Activated naive CD8-positive, alpha-beta T cell treated with anti-CD3 and anti-CD28 coated beads, Interleukin-2, amount 10 ng/mL, durations not matched to agents 7 days and 5 days (primary cell): ENCODE measurements around the gene FTL. TPM values are rescaled to one million over a fixed set of nuclear protein-coding genes. Genes with fewer than 3 reads are reported as not detected.

Experiments
- ATAC-seq: fragments of 150-1000 bp; cut with Tn5 transposase; one replicate; pipeline ENCODE4 v1.10.0; 2021; ENCODE audit warnings: low read depth, moderate library complexity
- POLR2A ChIA-PET: fragments of 350-600 bp; sonication (Branson Sonifier 250); formaldehyde crosslinking; loops from one replicate; lab custom pipeline; 2021; ENCODE audit warnings: antibody characterized with exemption; lab: Charles Lee
- DNase-seq: peaks from one replicate; pipeline ENCODE4 v3.0.0; 2021
- H3K27ac Mint-ChIP-seq: one replicate; pipeline ENCODE4 v1.8.0; 2022; ENCODE audit warnings: mild to moderate bottlenecking, mixed read lengths
- H3K27me3 Mint-ChIP-seq: one replicate; pipeline ENCODE4 v1.8.0; 2022; ENCODE audit warnings: mild to moderate bottlenecking, moderate library complexity, mixed read lengths
- H3K36me3 Mint-ChIP-seq: one replicate; pipeline ENCODE4 v1.8.0; 2021; ENCODE audit warnings: mild to moderate bottlenecking, mixed read lengths
- H3K4me1 Mint-ChIP-seq: one replicate; pipeline ENCODE4 v1.8.0; 2021; ENCODE audit warnings: mixed read lengths
- H3K4me3 Mint-ChIP-seq: one replicate; pipeline ENCODE4 v1.8.0; 2022; ENCODE audit warnings: mild to moderate bottlenecking, moderate library complexity, mixed read lengths
- H3K9me3 Mint-ChIP-seq: one replicate; pipeline ENCODE4 v1.8.0; 2021; ENCODE audit warnings: mixed read lengths
- total RNA-seq, 2 experiments: library from RNA; stranded (reverse); gene quantifications; one replicate each; pipeline ENCODE4 v1.2.3, GENCODE V29; 2021

FTL gene
- total RNA-seq, 2 experiments from 2014 or later: 1,232 to 1,343 TPM

GRCh38 chr19:48963371-48964204 is 1.5 kb upstream of the FTL start:
- peaks cover 55% of the 10 kb centered on the region for H3K4me1 Mint-ChIP-seq
- DNase-seq: peak; percentile 77
- H3K36me3 Mint-ChIP-seq: peaks cover 30% of the 10 kb centered on the region
- ATAC-seq: peak; percentile 3
- no peaks in the 10 kb centered on the region for H3K27me3 Mint-ChIP-seq
- peak overlapping the region; percentile 92 for H3K27ac Mint-ChIP-seq
- peak overlapping the region; percentile 87 for H3K4me3 Mint-ChIP-seq
- no peaks in the 10 kb centered on the region for H3K9me3 Mint-ChIP-seq
- POLR2A ChIA-PET: interaction anchor here (0.6 to 3.4 kb wide), 7 partner anchors 9 to 94 kb away, joined by 5 to 42 read pairs (median 7); partner anchors contain the start of genes BAX, DHDH, GYS1 and NUCB1

DNA sequence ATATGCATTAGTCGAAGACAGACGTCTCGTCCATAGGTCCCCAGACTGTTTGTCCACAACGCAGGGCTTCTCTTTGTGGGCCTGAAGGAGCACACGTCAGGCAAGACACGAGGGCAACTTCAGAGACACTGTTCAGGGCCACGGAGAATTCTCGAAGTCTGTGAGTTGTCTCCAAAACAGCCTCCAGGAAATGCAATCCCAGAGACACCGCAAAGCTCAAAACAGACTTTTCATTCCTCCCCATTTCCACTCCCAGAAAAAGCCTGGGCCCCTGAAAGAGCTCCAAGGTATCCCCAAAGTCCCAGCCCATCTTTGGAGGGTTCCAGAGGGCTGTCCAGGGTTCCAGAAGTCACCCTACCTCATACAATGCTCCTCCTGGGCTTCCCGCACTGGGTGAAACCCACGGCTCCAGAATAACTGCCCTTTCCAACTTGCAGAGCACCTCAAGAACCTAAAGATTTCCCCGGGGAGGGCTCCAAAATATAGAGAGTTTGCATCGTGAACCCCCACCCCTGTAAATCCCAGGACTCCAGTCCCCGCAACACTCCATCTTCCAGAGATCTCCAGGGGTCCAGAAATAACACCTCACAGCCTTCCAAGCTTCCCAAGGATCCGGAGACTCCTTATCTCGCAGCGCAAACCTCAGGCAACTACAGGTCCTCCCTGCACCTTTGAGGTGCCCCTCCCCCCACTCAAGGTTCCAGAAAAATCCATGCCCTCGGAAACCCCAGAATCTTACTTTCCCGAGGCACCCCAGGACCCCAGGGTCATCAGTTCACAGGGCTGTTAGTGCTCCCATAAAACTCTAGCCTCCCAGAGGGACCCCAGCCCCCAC is 687 bp upstream of the FTL start:
- Mint-ChIP-seq H3K27me3 (no peaks in the 10 kb centered on the region), H3K4me1 (peaks cover 50% of the 10 kb centered on the region), H3K4me3 (peak overlapping the region; percentile 87), H3K36me3 (peaks cover 28% of the 10 kb centered on the region), H3K27ac (peak overlapping the region; percentile 92), H3K9me3 (no peaks in the 10 kb centered on the region)
- DNase-seq (no peak), ATAC-seq (no peak)
- POLR2A ChIA-PET: interaction anchor here (1.0 to 3.4 kb wide), 8 partner anchors 10 to 91 kb away, joined by 4 to 42 read pairs (median 8); partner anchors contain the start of genes BAX, DHDH, GYS1 and NUCB1

DNA sequence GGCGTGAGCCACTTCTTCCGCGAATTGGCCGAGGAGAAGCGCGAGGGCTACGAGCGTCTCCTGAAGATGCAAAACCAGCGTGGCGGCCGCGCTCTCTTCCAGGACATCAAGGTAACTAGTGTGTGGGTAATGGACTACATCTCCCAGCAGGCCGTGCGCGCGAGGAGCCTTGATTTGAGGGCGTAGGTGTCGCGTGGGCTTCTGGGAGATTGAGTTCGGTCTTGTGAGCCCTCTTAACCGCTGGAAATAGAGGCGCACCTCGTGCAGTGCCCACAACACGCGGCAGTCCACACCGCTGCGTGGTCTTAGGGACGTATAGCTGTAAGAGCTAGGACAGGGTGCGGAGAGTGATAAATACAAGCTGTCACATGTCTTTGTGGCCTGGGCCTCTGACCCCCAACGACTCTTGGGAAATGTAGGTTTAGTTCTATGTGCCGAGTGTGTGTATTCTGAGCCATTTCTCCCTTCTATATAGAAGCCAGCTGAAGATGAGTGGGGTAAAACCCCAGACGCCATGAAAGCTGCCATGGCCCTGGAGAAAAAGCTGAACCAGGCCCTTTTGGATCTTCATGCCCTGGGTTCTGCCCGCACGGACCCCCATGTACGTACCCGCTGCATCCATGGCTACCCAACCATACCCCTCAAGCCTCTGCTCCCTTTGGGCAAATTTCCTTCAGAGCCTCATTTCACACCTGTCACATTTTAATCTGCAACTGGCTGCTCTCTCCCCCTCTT is 864 bp downstream of the FTL start:
- Mint-ChIP-seq H3K27me3 (no peaks in the 10 kb centered on the region), H3K36me3 (peaks cover 25% of the 10 kb centered on the region), H3K4me3 (peak overlapping the region; percentile 87), H3K4me1 (peaks cover 50% of the 10 kb centered on the region), H3K9me3 (no peaks in the 10 kb centered on the region), H3K27ac (peak overlapping the region; percentile 92)
- DNase-seq (peak; percentile 88), ATAC-seq (peak; percentile 38)
- POLR2A ChIA-PET: interaction anchor here (0.6 to 3.4 kb wide), 12 partner anchors 9 to 210 kb away, joined by 3 to 42 read pairs (median 5); partner anchors contain the start of genes BAX, DHDH, GYS1 and NUCB1

DNA sequence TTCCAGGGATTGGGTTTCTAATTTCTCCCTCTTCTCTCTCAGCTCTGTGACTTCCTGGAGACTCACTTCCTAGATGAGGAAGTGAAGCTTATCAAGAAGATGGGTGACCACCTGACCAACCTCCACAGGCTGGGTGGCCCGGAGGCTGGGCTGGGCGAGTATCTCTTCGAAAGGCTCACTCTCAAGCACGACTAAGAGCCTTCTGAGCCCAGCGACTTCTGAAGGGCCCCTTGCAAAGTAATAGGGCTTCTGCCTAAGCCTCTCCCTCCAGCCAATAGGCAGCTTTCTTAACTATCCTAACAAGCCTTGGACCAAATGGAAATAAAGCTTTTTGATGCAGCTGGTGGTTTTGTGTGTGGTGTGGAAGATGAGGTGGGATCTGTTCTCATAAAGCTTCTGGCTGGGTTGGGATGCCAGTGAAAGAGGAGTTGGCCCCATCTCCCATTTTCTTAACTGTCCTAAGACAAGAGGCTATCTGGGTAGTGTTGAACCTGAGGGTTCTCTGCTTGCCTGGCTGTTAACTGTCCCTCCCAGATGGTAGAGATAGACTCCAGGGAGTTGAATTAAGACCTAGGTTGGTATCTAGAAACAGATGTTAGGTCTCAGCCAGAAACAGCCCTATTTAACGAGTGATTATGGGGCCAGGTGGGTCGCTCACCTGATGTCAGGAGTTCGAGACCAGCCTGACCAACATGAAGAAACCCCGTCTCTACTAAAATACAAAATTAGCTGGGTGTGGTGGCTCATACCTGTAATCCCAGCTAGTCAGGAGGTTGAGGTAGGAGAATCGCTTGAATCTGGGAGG is 1.6 kb downstream of the FTL start:
- H3K27ac Mint-ChIP-seq: peak overlapping the region; percentile 92
- peaks cover 47% of the 10 kb centered on the region for H3K4me1 Mint-ChIP-seq
- ATAC-seq (no peak), DNase-seq (no peak)
- H3K36me3 Mint-ChIP-seq: peaks cover 24% of the 10 kb centered on the region
- POLR2A ChIA-PET: interaction anchor here (0.5 to 3.4 kb wide), 12 partner anchors 9 to 211 kb away, joined by 3 to 42 read pairs (median 5); partner anchors contain the start of genes BAX, DHDH, GYS1 and HSD17B14
- no peaks in the 10 kb centered on the region for H3K9me3 Mint-ChIP-seq
- peak overlapping the region; percentile 87 for H3K4me3 Mint-ChIP-seq
- H3K27me3 Mint-ChIP-seq: no peaks in the 10 kb centered on the region

GRCh38 chr19:48967346-48968178 is 2.5 kb downstream of the FTL start:
- H3K4me1 Mint-ChIP-seq: peaks cover 39% of the 10 kb centered on the region
- DNase-seq (no peak), ATAC-seq (no peak)
- no peaks in the 10 kb centered on the region for H3K27me3 Mint-ChIP-seq
- peak overlapping the region; percentile 0 for H3K27ac Mint-ChIP-seq
- POLR2A ChIA-PET: interaction anchor here (0.5 to 2.6 kb wide), 5 partner anchors 25 to 188 kb away, joined by 3 to 14 read pairs (median 6); partner anchors contain the start of genes GYS1, HSD17B14, PPP1R15A and RUVBL2
- no peaks in the 10 kb centered on the region for H3K9me3 Mint-ChIP-seq
- H3K36me3 Mint-ChIP-seq: peaks cover 22% of the 10 kb centered on the region
- peak overlapping the region; percentile 87 for H3K4me3 Mint-ChIP-seq

GRCh38 chr19:48968179-48968661 is 3.1 kb downstream of the FTL start:
- ATAC-seq (no peak), DNase-seq (no peak)
- Mint-ChIP-seq H3K9me3 (no peaks in the 10 kb centered on the region), H3K4me1 (peaks cover 35% of the 10 kb centered on the region), H3K36me3 (peaks cover 25% of the 10 kb centered on the region), H3K4me3 (peak overlapping the region; percentile 14), H3K27ac (peak overlapping the region; percentile 0), H3K27me3 (no peaks in the 10 kb centered on the region)
- POLR2A ChIA-PET: interaction anchor here (1.7 to 2.0 kb wide), 3 partner anchors 96 to 173 kb away, joined by 4 to 7 read pairs (median 6); partner anchors contain the start of genes HSD17B14 and PPP1R15A

DNA sequence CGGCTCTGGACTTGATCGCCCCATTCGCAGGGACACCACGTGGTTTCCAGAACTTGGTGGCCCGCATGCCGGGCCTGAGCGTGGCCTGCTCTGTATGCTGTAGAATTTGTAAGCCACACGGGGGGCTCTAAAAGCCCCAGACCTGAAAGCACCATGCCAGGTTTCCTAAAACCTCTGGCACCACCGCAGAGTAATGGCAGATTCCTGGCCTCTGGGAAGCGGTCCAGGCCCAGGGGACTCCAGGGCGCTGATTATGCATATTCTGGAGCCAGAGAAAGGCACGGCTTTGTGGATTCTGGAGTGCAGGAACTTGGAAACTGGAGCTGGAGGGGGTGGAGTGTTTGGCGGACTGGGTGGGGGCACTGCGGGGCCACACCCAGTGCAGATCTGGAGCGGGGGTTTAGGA is 3.7 kb downstream of the FTL start:
- Mint-ChIP-seq H3K4me1 (peaks cover 31% of the 10 kb centered on the region), H3K27me3 (no peaks in the 10 kb centered on the region), H3K4me3 (no peak overlapping the region), H3K9me3 (no peaks in the 10 kb centered on the region), H3K27ac (no peak overlapping the region), H3K36me3 (peaks cover 25% of the 10 kb centered on the region)
- ATAC-seq (no peak), DNase-seq (no peak)
- POLR2A ChIA-PET: interaction anchor here (0.6 kb wide), 1 partner anchor 58 kb away, joined by 5 read pairs; no protein-coding TSS in a partner anchor

DNA sequence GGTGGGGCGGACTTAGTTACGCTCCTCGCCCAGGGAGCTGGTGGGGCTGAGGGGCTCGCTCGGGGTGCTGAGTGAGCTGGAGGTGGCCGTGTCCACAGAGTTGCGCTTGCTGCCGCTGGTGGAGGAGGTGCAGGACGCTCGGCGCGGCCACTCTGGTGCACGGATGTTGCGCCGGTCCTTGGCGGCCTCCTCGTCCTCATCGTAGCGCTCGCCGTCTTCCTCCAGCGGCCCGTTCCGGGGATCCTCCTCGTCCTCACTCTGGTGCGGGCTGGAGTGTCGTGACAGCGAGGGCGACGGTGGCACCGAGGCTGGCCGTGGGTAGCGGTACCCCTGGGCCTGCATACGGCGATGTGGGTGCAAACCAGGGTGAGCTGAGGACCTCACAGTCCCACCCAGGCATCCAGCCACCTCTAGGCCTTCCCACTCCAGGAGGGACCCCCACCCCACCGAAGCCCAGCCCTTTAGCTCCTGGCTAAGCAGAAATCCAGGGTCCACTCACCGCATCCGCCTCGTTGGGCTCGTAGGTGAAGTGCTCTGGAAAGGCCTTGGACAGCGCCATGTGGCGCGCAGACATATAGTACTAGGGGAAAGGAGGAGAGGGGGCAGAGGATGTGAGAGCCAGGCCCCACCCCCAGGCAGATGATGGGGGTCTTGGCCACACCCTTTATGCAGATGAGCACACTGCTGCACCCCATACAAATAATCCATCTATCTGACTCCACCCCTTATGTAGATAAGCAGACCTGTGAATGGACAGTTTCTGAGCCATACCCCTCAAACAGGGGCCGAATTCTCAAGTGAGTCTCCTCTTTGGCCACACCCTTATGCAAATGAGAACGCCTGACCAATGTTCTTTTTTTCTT is 4.4 kb downstream of the FTL start:
- Mint-ChIP-seq H3K4me3 (no peak overlapping the region), H3K27me3 (no peaks in the 10 kb centered on the region), H3K9me3 (no peaks in the 10 kb centered on the region), H3K27ac (no peak overlapping the region), H3K4me1 (peaks cover 24% of the 10 kb centered on the region), H3K36me3 (peaks cover 25% of the 10 kb centered on the region)
- ATAC-seq (no peak), DNase-seq (no peak)
- POLR2A ChIA-PET: interaction anchor here (0.6 to 2.3 kb wide), 5 partner anchors 10 to 97 kb away, joined by 3 to 10 read pairs (median 3); partner anchors contain the start of gene PPP1R15A

- Mint-ChIP-seq H3K27ac (no peak overlapping the region), H3K36me3 (peaks cover 25% of the 10 kb centered on the region), H3K4me3 (no peak overlapping the region)
Measured at GRCh38 chr19:48970139-48970766, 5.1 kb downstream of the FTL start.

DNA sequence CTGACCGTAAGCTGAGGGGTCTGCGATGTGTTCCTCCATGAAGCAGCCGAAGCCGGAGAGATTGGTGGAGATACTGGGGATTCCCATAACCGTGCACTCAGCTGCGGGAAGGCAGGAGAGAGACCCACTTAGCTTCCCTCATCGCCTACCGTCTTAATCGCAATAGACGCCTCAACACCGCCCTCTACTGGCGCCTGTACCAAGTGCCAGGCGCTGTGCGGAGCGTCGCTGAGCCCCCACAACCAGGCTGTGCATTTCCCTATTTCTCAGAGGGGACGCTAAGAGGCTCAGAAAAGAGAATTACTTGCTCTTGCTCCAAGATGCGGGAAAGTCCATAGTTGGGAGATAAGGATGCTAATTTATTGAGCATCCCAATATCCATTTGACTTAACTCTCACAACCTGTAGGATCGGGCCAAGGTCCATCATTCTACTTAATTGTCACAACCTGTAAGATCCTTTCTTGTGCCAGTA is 5.8 kb downstream of the FTL start:
- Mint-ChIP-seq H3K4me1 (peaks cover 17% of the 10 kb centered on the region), H3K9me3 (no peaks in the 10 kb centered on the region), H3K27ac (no peak overlapping the region), H3K27me3 (no peaks in the 10 kb centered on the region), H3K36me3 (peaks cover 25% of the 10 kb centered on the region), H3K4me3 (no peak overlapping the region)
- POLR2A ChIA-PET: interaction anchor here (0.5 to 2.3 kb wide), 12 partner anchors 9 to 176 kb away, joined by 3 to 10 read pairs (median 4); partner anchors contain the start of genes DHDH, GYS1, PPP1R15A and RUVBL2
- peak; percentile 71 for ATAC-seq
- peak; percentile 87 for DNase-seq

More at GRCh38 chr19:48970139-48970766, 5.1 kb downstream of the FTL start:
- H3K27me3 Mint-ChIP-seq: no peaks in the 10 kb centered on the region
- H3K4me1 Mint-ChIP-seq: peaks cover 21% of the 10 kb centered on the region
- POLR2A ChIA-PET: interaction anchor here (0.5 to 2.3 kb wide), 12 partner anchors 8 to 175 kb away, joined by 3 to 10 read pairs (median 4); partner anchors contain the start of genes DHDH, GYS1, PPP1R15A and RUVBL2
- no peaks in the 10 kb centered on the region for H3K9me3 Mint-ChIP-seq
- DNase-seq (no peak), ATAC-seq (no peak)
